Activated CD8-positive, alpha-beta memory T cell treated with anti-CD3 and anti-CD28 coated beads for 1 hour (primary cell): ENCODE results near the gene FRG2.
"Not testable (repeated sequence)": the region's sequence is repeated elsewhere in the genome, so short reads cannot be mapped to it uniquely, and the experiment has no call there.

Experiments used
- DNase-seq, 2 donors: peaks; one replicate each; pipeline ENCODE4 v3.0.0-alpha.2; 2020; ENCODE audit warnings: low read depth in 1 of 2; ENCODE audit errors: extremely low read depth in 1 of 2

FRG2 gene

GRCh38 chr4:190027156-190027555 is at the start of gene FRG2:
Gene FRG2 (minus strand): TSS chr4:190027256. CDS start chr4:190027204, 52 bp downstream.
- DNase-seq, result not testable (repeated sequence)

- DNase-seq, result not testable (repeated sequence)
Observed at GRCh38 chr4:190068351-190068750, 41.3 kb upstream of the FRG2 start.

GRCh38 chr4:190064805-190065204 is 37.7 kb upstream of the FRG2 start:
- DNase-seq, result not testable (repeated sequence)

GRCh38 chr4:190064342-190064741 is 37.3 kb upstream of the FRG2 start, which contains the start of gene DBET:
Gene DBET (plus strand): TSS chr4:190064502.
- DNase-seq, result not testable (repeated sequence)

- not testable (repeated sequence) for DNase-seq
Observed at GRCh38 chr4:190058997-190059396, 31.9 kb upstream of the FRG2 start.

DNA sequence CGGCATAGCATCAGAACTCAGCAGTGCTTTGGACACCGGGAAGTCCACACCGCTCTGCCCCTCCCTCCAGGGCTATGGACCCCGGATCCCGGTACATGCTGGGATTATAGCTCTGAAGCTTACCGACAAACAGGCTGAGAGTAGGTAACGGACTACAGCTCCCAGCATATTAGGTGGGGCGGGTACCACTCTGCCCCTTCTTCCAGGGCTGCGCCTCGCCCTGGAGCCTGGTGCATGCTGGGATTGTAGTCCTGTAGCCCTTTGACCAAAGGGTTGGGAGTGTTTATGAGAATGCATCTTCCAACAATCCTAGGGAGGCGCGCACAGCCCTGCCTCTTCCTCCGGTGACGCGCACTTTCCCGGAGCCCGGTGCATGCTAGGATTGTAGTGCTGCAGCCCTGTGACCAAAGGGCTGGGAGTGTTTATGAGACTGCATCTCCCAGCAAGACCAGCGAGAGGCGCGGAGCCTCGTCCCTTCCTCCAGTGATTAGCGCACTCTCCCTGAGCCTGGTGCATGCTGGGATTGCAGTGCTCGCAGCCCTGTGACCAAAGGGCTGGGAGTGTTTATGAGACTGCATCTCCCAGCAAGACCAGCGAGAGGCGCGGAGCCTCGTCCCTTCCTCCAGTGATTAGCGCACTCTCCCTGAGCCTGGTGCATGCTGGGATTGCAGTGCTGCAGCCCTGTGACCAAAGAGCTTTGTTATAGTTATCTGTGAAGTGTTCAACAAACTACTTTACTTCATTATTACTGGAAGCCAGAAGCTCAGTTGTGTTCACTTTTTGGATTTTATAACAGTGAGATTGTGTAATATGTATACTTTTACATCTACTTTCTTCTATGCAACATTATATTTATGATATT is 22.6 kb upstream of the FRG2 start:
- not testable (repeated sequence) for DNase-seq

GRCh38 chr4:190047627-190048026 is 20.6 kb upstream of the FRG2 start:
- not testable (repeated sequence) for DNase-seq

GRCh38 chr4:190040873-190041272 is 13.8 kb upstream of the FRG2 start:
- DNase-seq, result not testable (repeated sequence)

GRCh38 chr4:190037704-190038388 is 10.8 kb upstream of the FRG2 start:
- not testable (repeated sequence) for DNase-seq

DNA sequence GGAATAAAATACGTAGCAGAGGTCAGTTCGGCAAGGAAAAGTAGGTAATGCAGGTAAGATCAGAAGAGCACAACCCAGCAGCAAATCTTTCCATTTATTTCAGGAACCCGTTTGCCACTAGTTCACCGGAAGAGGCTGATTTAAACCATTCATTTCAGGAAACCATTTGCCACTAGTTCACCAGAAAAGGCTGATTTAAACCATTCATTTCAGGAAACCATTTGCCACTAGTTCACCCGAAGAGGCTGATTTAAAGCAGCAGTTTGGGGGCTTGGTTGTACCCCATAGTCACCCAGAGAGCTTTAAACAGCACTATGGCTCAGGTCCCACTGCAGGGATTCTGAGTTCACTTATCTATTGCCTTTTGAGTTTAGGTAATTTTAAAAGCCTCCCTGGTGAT is 4.2 kb upstream of the FRG2 start:
- DNase-seq, result not testable (repeated sequence)

- DNase-seq, result not testable (repeated sequence)
Observed at GRCh38 chr4:190022614-190023281, 4.3 kb downstream of the FRG2 start.

DNA sequence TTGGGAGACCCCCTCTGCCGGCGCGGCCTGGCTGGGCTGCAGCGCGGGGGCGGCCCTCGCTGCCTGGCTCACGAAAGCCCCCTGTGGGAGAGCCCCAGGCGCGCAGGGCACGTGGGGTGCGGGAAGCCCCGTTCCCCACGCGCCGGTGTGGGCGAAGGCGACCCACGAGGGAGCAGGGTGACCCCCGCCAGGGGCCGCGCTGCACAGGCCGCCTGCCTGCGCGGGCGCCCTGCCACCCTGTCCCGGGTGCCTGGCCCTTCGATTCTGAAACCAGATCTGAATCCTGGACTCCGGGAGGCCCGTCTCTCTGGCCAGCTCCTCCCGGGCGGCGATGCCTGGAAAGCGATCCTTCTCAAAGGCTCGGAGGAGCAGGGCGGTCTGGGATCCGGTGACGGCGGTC is 5.1 kb downstream of the FRG2 start:
- not testable (repeated sequence) for DNase-seq

DNA sequence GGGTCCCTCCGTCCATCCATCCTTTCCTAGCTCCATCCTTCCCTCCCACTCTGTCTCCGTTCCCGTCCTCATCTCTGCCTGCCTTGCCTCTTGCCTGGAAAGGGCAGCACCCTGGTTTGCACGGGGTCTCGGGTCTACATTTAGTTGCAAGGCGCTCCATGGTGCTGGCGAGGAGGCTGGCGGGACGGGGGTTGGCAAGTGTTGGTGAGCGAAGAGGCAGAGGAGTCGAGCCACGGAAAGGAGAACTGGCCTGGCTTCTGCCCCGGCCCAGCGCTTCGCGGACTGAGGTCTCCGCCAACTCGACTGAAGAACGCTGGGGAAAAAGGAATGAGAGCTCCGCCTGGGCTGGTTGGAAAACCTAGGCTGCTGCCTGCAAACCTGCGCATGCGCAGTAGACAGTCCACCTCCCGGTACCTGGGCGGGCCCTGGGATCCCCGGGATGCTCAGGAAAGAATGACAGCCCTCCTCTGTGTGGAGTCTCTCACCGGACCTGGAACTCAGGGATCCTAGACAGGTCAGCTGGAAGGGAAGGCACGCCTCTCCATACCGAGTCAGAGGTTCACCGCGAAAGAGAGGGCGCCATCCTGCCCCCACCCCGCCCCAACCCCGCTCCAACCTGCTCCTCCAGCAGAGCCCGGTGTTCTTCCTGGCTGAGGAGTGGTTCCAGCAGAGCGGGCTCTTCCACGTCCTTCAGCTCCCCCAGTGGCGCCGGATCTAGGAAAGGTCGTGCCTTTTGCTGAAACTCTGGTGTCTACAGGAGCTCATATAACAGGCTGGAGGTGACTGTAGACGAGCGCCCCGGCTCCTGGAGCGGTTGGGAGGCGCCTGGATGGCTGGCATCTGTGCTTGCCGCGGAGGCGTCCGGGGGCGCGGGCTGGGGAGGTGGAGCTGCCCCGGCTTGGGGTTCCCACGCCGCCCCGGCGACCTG is 6.0 kb downstream of the FRG2 start:
- DNase-seq, result no peak

DNA sequence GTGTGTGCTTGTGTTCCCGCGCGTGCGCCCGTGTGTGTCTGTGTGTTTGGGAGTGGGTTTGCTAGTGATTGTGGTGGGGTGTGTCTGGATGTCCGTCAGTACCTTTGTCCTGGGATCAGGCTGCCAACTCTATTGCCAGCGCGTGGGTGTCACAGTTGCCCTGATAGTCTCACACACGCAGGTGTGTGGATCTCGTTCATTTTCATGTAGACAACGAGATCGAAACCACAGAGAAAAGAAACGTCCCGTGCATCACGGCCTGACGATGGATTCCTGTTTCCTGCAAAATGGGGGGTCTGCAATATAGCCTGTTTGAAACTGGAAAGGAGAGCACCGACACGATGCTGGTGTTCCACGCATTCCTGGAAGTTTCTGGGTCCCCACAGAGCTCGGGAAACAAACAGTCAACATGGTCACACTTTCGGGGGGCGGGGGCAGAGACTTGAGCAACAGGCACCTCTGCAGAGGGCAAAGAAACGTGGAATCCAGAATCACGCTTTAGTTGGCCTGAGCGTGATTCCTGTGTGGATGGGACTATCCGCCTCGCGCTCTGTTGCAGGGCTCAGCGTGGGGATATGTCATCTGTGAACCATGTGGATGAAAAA is 7.1 kb downstream of the FRG2 start:
- not testable (repeated sequence) for DNase-seq

DNA sequence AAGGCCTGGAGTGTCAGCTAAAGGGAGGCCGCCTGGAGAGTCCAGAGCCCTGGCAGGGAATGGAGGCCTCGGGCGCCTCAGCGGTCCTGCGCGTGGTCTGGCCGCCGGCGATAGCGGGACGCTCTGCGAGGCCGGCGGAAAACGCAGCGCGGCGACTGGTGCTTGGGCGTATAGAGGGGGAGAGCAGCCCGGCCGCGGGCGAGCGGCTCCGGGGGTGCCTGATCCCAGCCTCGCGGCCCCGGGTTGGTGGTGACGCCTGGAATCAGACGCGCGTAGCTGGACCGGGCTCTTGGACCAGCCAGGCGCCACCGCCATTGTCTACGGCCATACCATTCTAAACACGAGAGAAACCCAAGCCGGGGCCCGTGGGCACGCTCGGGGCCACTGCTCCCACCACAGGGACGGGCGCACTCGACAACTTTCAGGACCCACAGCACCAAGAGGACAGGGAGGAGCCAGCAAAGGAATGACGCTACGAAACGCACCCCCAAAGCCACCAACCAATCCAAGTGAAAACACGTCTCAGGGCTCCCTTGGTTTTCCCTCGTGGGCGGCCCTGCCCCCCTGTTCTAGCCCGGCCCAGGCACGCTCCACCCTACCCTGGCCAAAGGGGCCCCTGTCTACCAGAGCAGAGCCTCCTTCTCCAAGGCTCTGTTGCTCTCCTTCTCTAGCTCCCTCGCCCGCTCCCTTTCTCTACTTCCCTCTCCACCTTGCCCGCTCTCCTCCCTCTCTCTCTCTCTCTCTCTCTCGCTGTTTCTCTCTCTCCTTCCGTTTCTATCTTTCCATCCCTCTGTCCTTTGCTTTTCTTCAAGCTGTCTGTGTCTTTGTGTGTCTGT is 7.8 kb downstream of the FRG2 start:
- DNase-seq, result no peak

GRCh38 chr4:190018201-190018920 is 8.7 kb downstream of the FRG2 start:
- no peak for DNase-seq

DNA sequence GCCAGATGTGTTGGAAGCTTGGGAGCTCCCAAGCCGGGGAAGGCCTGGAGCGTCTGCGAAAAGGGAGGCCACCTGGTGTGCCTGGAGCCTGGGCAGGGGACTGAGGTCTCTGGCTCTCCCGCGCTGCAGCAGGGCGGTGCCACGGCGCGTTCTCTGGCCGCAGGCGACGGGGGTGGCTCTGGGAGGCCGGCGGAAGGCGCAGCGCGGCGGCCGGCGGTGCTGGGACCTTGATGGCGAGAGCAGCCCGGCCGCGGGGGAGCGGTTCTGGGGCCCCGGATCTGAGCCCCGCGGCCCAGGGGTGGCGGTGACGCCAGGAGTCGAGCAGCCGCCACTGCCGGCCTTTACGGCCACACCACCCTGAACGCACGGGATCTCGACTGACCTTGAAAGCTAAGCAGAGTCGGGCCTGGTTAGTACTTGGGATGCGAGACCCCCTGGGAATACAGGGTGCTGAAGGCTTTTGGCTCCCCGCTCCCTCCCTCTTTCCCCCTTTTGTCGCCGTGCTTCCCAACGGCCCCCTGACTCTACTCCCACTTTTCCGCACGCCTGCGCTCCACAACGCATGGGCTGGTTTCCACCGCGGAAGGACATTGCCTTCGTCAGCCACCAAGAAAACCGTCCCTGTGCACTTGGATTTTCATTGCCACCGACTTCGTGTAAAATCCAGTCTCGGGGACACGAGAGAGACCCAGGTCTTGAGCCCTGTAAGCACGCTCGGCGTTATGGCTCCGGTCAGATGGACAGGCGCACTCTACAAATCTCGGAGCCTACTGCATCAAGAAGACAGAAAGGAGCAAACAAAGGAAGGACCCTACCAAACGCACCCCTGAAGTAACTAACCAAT is 9.5 kb downstream of the FRG2 start:
- no peak for DNase-seq
